Spleen (tissue), 11 donors: ENCODE measurements around the gene RPL39. TPM values are rescaled to one million over a fixed set of nuclear protein-coding genes. Genes with fewer than 3 reads are reported as not detected.
A peak's percentile ranks its signal among the peaks of the same experiment; 100 is the strongest.
"Not testable (repeated sequence)": the region's sequence is repeated elsewhere in the genome, so short reads cannot be mapped to it uniquely, and the experiment has no call there.

Source experiments
- DNase-seq: peaks from one replicate; pipeline ENCODE4 v3.0.0-alpha.2; 2020
- H3K27ac ChIP-seq, 8 donors: fragments of 200-600 bp; sonication (generic) in 7 of 8; 1 replicate in 4 of 8; 2 replicates in 4 of 8; pipeline versions ENCODE4 v1.5.0 to v1.8.0; 2016 to 2021; ENCODE audit warnings: inconsistent platforms in 4 of 8, mild to moderate bottlenecking in 4 of 8, moderate library complexity in 1 of 8
- H3K27me3 ChIP-seq, 7 donors: fragments of 200-600 bp; sonication (generic) in 6 of 7; replicated peaks in 1 of 7; 1 replicate in 4 of 7; 2 replicates in 3 of 7; pipeline versions ENCODE4 v1.5.0 to v1.8.0; 2016 to 2021; ENCODE audit warnings: inconsistent platforms in 3 of 7, mild to moderate bottlenecking in 1 of 7
- H3K36me3 ChIP-seq, 6 donors: fragments of 200-600 bp; sonication (generic) in 5 of 6; 1 replicate in 4 of 6; 2 replicates in 2 of 6; pipeline versions ENCODE4 v1.5.0 to v1.8.0; 2016 to 2021; ENCODE audit warnings: inconsistent platforms in 2 of 6
- H3K4me1 ChIP-seq, 6 donors: fragments of 200-600 bp; sonication (generic) in 5 of 6; 1 replicate in 3 of 6; 2 replicates in 3 of 6; pipeline versions ENCODE4 v1.5.0 to v1.8.0; 2016 to 2021; ENCODE audit warnings: inconsistent platforms in 3 of 6
- H3K4me3 ChIP-seq, 8 donors: fragments of 200-600 bp; sonication (generic) in 7 of 8; 1 replicate in 4 of 8; 2 replicates in 4 of 8; pipeline versions ENCODE4 v1.5.0 to v1.8.0; 2016 to 2021; ENCODE audit warnings: inconsistent platforms in 4 of 8, mild to moderate bottlenecking in 4 of 8, moderate library complexity in 2 of 8
- H3K9me3 ChIP-seq, 8 donors: fragments of 200-600 bp; sonication (generic) in 7 of 8; 1 replicate in 4 of 8; 2 replicates in 4 of 8; pipeline versions ENCODE4 v1.5.0 to v1.8.0; 2016 to 2021; ENCODE audit warnings: inconsistent platforms in 4 of 8
- POLR2A ChIP-seq, 3 donors: fragments of 450-650 bp; IDR thresholded peaks; one replicate each; pipeline ENCODE4 v1.5.1; 2017; ENCODE audit warnings: antibody characterized with exemption in 3 of 3, mild to moderate bottlenecking in 1 of 3
- POLR2AphosphoS5 ChIP-seq, 3 donors: sonication (generic); formaldehyde crosslinking; IDR thresholded peaks; one replicate each; pipeline ENCODE4 v1.5.1; 2017; ENCODE audit warnings: antibody characterized with exemption in 3 of 3
- WGBS, 5 donors: extraction: QIAGEN DNeasy Blood & Tissue Kit in 3 of 5; methylation state at CpG; one replicate each; pipeline versions ENCODE4 v1.1.5 to v1.1.7; 2013 to 2018; 5-methylcytosine and 5-hydroxymethylcytosine counted together
- intact Hi-C: fragments of 100-400 bp; cut with DNase I; formaldehyde crosslinking; loops from one replicate; pipeline ENCODE4 v1.15.0; 2023; ENCODE audit warnings: low total_unique reads
- polyA plus RNA-seq, 3 donors: library from polyadenylated mRNA; stranded (reverse); fragments of 200-250 nt; gene quantifications; one replicate each; pipeline ENCODE4 v1.2.1, GENCODE V29; 2013
- total RNA-seq, 7 donors: library from RNA; depleted of rRNA in 3 of 7; stranded (reverse); fragments of >200 nt in 3 of 7; fragmentation: NEBNext Ultra II Directional in 4 of 7; extraction: Animal tissue kit (Norgen Biotek cat#: 25700) in 4 of 7; gene quantifications; one replicate each; pipeline versions ENCODE4 v1.1.0 to v1.2.1, GENCODE V29; 2016 to 2021
- TF ChIP-seq, protein P1 (sequence below), 11 experiments: fragments of 200-600 bp in 7 of 11; fragments of 450-650 bp in 4 of 11; sonication (generic) in 4 of 11; IDR thresholded peaks in 8 of 11; conservative IDR thresholded peaks in 3 of 11; 1 replicate in 7 of 11; 2 replicates in 4 of 11; pipeline versions ENCODE4 v1.4.0 to v1.8.0; 2016 to 2021; ENCODE audit warnings: antibody characterized with exemption in 11 of 11, inconsistent platforms in 4 of 11, mild to moderate bottlenecking in 1 of 11
- donor health status: healthy with polysubstance abuse.
- donor health status: DM: no; HTN: no; CAD: no; lungs with moderate emphysema.
- donor health status: DM: no; HTN: no; CAD: no.
- donor health status: Bipolar disorder and iron deficiency.
- donor health status: healthy.
- donor health status: DM: no; HTN: no; CAD: no.
- donor health status: DM: yes; HTN: yes; CAD: no.

RPL39 gene
- total and polyA plus RNA-seq, 10 donors, result 1,435 to 18,857 (median 2,059) TPM

GRCh38 chrX:119809185-119809666 is 17.8 kb upstream of the RPL39 start:
- DNase-seq, result no peak
- H3K27me3 ChIP-seq, result peaks cover 0 to 2% (median 0%) of the 10 kb centered on the region in 7 donors
- peaks cover 0 to 4% (median 0%) of the 10 kb centered on the region in 8 donors for H3K9me3 ChIP-seq
- no peak overlapping the region for H3K4me3 ChIP-seq
- H3K27ac ChIP-seq, result no peak overlapping the region
- no peak for TF ChIP-seq POLR2A (IDR thresholded peaks at IDR 0.05)
- no peak for TF ChIP-seq POLR2AphosphoS5 (IDR thresholded peaks at IDR 0.05)
- TF ChIP-seq, protein P1, sequence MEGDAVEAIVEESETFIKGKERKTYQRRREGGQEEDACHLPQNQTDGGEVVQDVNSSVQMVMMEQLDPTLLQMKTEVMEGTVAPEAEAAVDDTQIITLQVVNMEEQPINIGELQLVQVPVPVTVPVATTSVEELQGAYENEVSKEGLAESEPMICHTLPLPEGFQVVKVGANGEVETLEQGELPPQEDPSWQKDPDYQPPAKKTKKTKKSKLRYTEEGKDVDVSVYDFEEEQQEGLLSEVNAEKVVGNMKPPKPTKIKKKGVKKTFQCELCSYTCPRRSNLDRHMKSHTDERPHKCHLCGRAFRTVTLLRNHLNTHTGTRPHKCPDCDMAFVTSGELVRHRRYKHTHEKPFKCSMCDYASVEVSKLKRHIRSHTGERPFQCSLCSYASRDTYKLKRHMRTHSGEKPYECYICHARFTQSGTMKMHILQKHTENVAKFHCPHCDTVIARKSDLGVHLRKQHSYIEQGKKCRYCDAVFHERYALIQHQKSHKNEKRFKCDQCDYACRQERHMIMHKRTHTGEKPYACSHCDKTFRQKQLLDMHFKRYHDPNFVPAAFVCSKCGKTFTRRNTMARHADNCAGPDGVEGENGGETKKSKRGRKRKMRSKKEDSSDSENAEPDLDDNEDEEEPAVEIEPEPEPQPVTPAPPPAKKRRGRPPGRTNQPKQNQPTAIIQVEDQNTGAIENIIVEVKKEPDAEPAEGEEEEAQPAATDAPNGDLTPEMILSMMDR (IDR thresholded peaks at IDR 0.05 in 8 of 11, conservative IDR thresholded peaks at IDR 0.05 in 3 of 11), result no peak
- no peaks in the 10 kb centered on the region for H3K4me1 ChIP-seq
- intact Hi-C loops, result no loop called here
- H3K36me3 ChIP-seq, result no peaks in the 10 kb centered on the region
- WGBS, 5 donors, result 57 to 88% (median 85%) methylated on average over 1 of the region's 1 CpG

DNA sequence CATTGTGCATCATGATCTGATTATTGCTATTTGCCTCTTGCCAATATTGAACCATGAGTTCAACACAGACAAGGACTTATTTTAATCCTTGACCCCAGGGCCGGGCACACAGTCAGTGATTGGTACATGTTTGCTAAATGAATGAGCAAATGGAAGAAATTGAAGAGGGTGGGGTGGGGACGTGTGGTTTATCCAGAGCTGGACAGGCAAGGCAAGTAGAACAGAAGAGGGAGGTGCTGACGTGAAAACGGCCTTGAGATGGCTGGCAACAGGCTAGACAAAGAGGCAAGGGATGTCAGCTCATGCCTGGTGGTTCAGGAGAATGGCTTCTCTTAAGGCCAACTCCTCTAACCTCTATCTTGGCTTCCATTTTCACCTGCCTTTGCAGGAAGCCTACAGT is 17.0 kb upstream of the RPL39 start:
- DNase-seq, H3K4me1 ChIP-seq, H3K27ac ChIP-seq, H3K4me3 ChIP-seq, H3K27me3 ChIP-seq, H3K9me3 ChIP-seq, H3K36me3 ChIP-seq, intact Hi-C loops: not testable (repeated sequence)
- WGBS, 5 donors, result 54 to 68% methylated on average over 2 to 3 of the region's 4 CpGs; no CpG with 5 or more reads in 3 of the 5 donors

DNA sequence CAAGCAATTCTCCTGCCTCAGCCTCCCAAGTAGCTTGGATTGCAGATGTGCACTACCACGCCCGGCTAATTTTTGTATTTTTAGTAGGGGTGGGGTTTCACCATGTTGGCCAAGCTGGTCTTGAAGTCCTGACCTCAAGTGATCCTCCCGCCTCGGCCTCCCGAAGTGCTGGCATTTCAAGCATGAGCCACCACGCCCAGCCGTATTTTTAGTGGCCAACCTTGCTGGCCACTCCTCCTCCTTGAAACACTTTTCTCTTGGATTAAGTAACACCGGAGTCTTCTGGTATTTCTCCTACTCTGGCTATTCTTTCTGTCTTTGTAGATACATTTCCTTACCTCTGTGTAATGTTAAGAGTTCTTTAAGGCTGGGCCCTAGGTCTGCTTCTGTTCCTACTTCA is 11.1 kb upstream of the RPL39 start:
- WGBS, 5 donors, result 84 to 97% (median 95%) methylated on average over 8 of the region's 8 CpGs
- H3K9me3 ChIP-seq, result no peaks in the 10 kb centered on the region
- intact Hi-C loops, result no loop called here

GRCh38 chrX:119801253-119802221 is 10.1 kb upstream of the RPL39 start:
- intact Hi-C loops, result no loop called here
- no peaks in the 10 kb centered on the region for H3K36me3 ChIP-seq
- no peaks in the 10 kb centered on the region for H3K4me1 ChIP-seq
- H3K27me3 ChIP-seq, result peaks cover 0 to 4% (median 0%) of the 10 kb centered on the region in 7 donors
- DNase-seq, result no peak
- H3K9me3 ChIP-seq, result no peaks in the 10 kb centered on the region
- no peak overlapping the region for H3K4me3 ChIP-seq
- H3K27ac ChIP-seq, result no peak overlapping the region
- 80 to 100% (median 88%) methylated on average over 2 of the region's 2 CpGs for WGBS, 5 donors
- no peak for TF ChIP-seq POLR2A (IDR thresholded peaks at IDR 0.05)
- TF ChIP-seq POLR2AphosphoS5 (IDR thresholded peaks at IDR 0.05), result no peak

More for the DNA sequence above, 11.1 kb upstream of the RPL39 start:
- no peaks in the 10 kb centered on the region for H3K36me3 ChIP-seq
- peaks cover 0 to 4% (median 0%) of the 10 kb centered on the region in 7 donors for H3K27me3 ChIP-seq
- no peak for TF ChIP-seq POLR2A (IDR thresholded peaks at IDR 0.05)
- TF ChIP-seq POLR2AphosphoS5 (IDR thresholded peaks at IDR 0.05), result no peak
- TF ChIP-seq, protein P1 (IDR thresholded peaks at IDR 0.05 in 8 of 11, conservative IDR thresholded peaks at IDR 0.05 in 3 of 11), result no peak
- DNase-seq, result no peak
- no peak overlapping the region for H3K27ac ChIP-seq
- no peaks in the 10 kb centered on the region for H3K4me1 ChIP-seq
- H3K4me3 ChIP-seq, result no peak overlapping the region

GRCh38 chrX:119790977-119791436 is 423 bp downstream of the RPL39 start:
- intact Hi-C loops, result no loop called here
- Histone ChIP-seq H3K27me3 (no peaks in the 10 kb centered on the region), H3K9me3 (no peaks in the 10 kb centered on the region), H3K36me3 (peaks cover 0 to 37% (median 1%) of the 10 kb centered on the region in 6 donors), H3K27ac (peak overlapping the region; percentile 90 to 96 (median 95)), H3K4me3 (peak overlapping the region; percentile 44 to 80 (median 56)), H3K4me1 (peaks cover 12 to 55% (median 34%) of the 10 kb centered on the region in 6 donors)
- TF ChIP-seq, protein P1 (IDR thresholded peaks at IDR 0.05 in 8 of 11, conservative IDR thresholded peaks at IDR 0.05 in 3 of 11), result no peak
- TF ChIP-seq POLR2A (IDR thresholded peaks at IDR 0.05), result no peak
- TF ChIP-seq POLR2AphosphoS5 (IDR thresholded peaks at IDR 0.05), result no peak
- no peak for DNase-seq
- WGBS, 5 donors, result 0 to 52% (median 0%) methylated on average over 19 to 31 of the region's 31 CpGs
